ENCODE measurements around the gene FEZF2. TPM values are rescaled to one million over a fixed set of nuclear protein-coding genes. Genes with fewer than 3 reads are reported as not detected.
A peak's percentile ranks its signal among the peaks of the same experiment; 100 is the strongest.

Gene FEZF2
- total and polyA plus RNA-seq, 2 of the 8 experiments (the other 6 are each of a cell fraction or from before 2014, with no cell fraction given), result 0.06 TPM; not detected in 1

GRCh38 chr3:62370858-62371719, 2.3 kb downstream of the FEZF2 start (continued):
- TF ChIP-seq CTBP2 (IDR thresholded peaks at IDR 0.05; ENCODE audit: borderline replicate concordance, insufficient read depth, insufficient read length, low read length) (peak; percentile 19), CBX8 (IDR thresholded peaks at IDR 0.05; ENCODE audit: borderline replicate concordance, low read depth, low read length) (peak; percentile 7)
